Thoracic aorta (tissue), 2 donors: ENCODE data around the gene NUDT22. TPM values are rescaled to one million over a fixed set of nuclear protein-coding genes. Genes with fewer than 3 reads are reported as not detected.

Experiments used
- ATAC-seq: fragments of 150-250 bp; one replicate; pipeline ENCODE4 v1.8.0; 2017; ENCODE audit warnings: low read depth; ENCODE audit not compliant: insufficient number of reproducible peaks, low FRiP score
- DNase-seq: peaks from one replicate; pipeline ENCODE4 v3.0.0-alpha.2; 2020; ENCODE audit warnings: low spot score
- H3K27ac ChIP-seq, 2 donors: fragments of 200-600 bp; sonication (generic); 1 replicate in 1 of 2; 2 replicates in 1 of 2; pipeline ENCODE4 v1.5.1; 2016; ENCODE audit warnings: mild to moderate bottlenecking in 2 of 2, moderate library complexity in 2 of 2
- H3K27me3 ChIP-seq: fragments of 200-600 bp; sonication (generic); replicated peaks from 2 replicates; pipeline ENCODE4 v1.6.0; 2016; ENCODE audit warnings: mild to moderate bottlenecking; ENCODE audit not compliant: insufficient read depth
- H3K36me3 ChIP-seq: fragments of 200-600 bp; sonication (generic); one replicate; pipeline ENCODE4 v1.5.1; 2016
- H3K4me1 ChIP-seq, 2 donors: fragments of 200-600 bp; sonication (generic); 1 replicate in 1 of 2; 2 replicates in 1 of 2; pipeline versions ENCODE4 v1.5.1 to v1.6.0; 2016; ENCODE audit warnings: low read depth in 2 of 2, mild to moderate bottlenecking in 1 of 2; ENCODE audit not compliant: control insufficient read depth in 1 of 2
- H3K4me3 ChIP-seq: fragments of 200-600 bp; sonication (generic); 2 replicates; pipeline ENCODE4 v1.5.1; 2016; ENCODE audit warnings: mild to moderate bottlenecking
- H3K9me3 ChIP-seq: fragments of 200-600 bp; sonication (generic); 2 replicates; pipeline ENCODE4 v1.5.1; 2016
- total RNA-seq, 2 donors: library from RNA; depleted of rRNA; stranded (reverse); fragments of >200 nt; gene quantifications; one replicate each; pipeline versions ENCODE4 v1.1.0 to v1.2.3, GENCODE V29; 2016
- TF ChIP-seq, protein P1 (sequence below): fragments of 200-600 bp; sonication (generic); IDR thresholded peaks from one replicate; pipeline ENCODE4 v1.5.1; 2019; ENCODE audit warnings: antibody characterized with exemption

Gene NUDT22
- total RNA-seq, 2 donors from 2014 or later, result 52.3 to 61.6 TPM

DNA sequence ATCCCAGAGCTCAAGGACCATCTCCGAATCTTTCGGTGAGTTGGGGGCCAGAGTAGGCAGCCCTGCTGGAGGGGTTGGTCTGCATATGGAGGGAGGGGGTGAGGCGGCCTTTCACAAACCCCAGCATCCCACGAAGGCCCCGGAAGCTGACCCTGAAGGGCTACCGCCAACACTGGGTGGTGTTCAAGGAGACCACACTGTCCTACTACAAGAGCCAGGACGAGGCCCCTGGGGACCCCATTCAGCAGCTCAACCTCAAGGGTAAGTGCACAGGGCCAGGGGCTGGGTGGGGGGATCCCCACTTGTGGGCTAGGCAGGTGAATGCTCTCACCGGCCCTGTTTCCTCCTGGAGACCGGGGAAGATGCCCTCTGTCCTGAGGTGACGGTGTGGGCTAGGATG is 6.3 kb upstream of the NUDT22 start:
- DNase-seq, result no peak
- no peaks in the 10 kb centered on the region for H3K9me3 ChIP-seq

DNA sequence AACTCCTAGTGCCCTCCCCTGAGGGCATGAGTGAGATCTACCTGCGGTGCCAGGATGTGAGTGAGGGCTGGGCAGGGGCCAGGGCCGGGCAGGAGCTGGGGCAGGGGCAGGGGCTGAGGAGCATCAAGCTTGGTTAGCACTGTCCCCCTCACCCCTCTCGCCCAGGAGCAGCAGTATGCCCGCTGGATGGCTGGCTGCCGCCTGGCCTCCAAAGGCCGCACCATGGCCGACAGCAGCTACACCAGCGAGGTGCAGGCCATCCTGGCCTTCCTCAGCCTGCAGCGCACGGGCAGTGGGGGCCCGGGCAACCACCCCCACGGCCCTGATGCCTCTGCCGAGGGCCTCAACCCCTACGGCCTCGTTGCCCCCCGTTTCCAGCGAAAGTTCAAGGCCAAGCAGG is 5.8 kb upstream of the NUDT22 start:
- DNase-seq (no peak), ATAC-seq (no peak)
- H3K36me3 ChIP-seq, result peaks cover 3% of the 10 kb centered on the region
- TF ChIP-seq, protein P1, sequence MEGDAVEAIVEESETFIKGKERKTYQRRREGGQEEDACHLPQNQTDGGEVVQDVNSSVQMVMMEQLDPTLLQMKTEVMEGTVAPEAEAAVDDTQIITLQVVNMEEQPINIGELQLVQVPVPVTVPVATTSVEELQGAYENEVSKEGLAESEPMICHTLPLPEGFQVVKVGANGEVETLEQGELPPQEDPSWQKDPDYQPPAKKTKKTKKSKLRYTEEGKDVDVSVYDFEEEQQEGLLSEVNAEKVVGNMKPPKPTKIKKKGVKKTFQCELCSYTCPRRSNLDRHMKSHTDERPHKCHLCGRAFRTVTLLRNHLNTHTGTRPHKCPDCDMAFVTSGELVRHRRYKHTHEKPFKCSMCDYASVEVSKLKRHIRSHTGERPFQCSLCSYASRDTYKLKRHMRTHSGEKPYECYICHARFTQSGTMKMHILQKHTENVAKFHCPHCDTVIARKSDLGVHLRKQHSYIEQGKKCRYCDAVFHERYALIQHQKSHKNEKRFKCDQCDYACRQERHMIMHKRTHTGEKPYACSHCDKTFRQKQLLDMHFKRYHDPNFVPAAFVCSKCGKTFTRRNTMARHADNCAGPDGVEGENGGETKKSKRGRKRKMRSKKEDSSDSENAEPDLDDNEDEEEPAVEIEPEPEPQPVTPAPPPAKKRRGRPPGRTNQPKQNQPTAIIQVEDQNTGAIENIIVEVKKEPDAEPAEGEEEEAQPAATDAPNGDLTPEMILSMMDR, result no peak
- no peaks in the 10 kb centered on the region for H3K27me3 ChIP-seq
- no peaks in the 10 kb centered on the region for H3K9me3 ChIP-seq
- H3K27ac ChIP-seq, result no peak overlapping the region
- H3K4me3 ChIP-seq, result no peak overlapping the region
- peaks cover 0 to 7% of the 10 kb centered on the region in 2 donors for H3K4me1 ChIP-seq

More for the DNA sequence above, 6.3 kb upstream of the NUDT22 start:
- Histone ChIP-seq H3K27me3 (no peaks in the 10 kb centered on the region), H3K27ac (no peak overlapping the region), H3K4me1 (peaks cover 0 to 2% of the 10 kb centered on the region in 2 donors), H3K36me3 (peaks cover 3% of the 10 kb centered on the region), H3K4me3 (no peak overlapping the region)
- TF ChIP-seq, protein P1, result no peak
- no peak for ATAC-seq

DNA sequence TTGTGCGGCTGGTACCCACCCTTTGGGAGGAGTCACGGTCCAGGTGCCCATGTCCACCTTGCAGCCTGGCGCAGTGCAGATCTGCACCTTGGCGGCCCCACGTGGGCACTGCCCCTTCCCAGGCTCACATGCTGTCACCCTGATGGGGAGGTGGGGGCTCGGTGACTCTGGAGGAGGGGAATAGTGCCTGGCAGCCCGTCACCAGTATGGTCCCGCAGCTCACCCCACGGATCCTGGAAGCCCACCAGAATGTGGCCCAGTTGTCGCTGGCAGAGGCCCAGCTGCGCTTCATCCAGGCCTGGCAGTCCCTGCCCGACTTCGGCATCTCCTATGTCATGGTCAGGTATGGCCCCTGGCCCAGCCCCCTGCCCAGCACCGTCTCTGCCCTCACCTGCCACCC is 5.3 kb upstream of the NUDT22 start:
- DNase-seq (no peak), ATAC-seq (no peak)
- Histone ChIP-seq H3K27ac (no peak overlapping the region), H3K9me3 (no peaks in the 10 kb centered on the region), H3K27me3 (no peaks in the 10 kb centered on the region), H3K4me1 (peaks cover 0 to 12% of the 10 kb centered on the region in 2 donors), H3K36me3 (peaks cover 3% of the 10 kb centered on the region), H3K4me3 (no peak overlapping the region)
- TF ChIP-seq, protein P1, result no peak

DNA sequence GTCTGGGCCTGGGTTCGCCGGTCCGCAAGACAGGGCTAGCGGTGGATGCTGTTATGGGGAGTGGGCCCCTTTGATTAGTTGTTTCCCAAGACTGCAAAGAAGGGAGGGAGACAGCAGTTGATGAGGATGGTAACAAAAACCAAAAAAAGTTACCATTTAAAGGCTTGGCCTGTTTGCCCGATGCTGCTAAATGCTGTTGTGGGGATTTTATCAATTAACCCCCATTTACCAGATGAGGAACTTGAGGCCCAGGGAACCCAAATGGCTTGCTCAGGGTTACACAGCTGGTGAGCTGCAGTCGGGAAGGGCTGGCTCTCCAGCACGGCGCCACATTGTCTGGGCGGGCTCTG is 3.4 kb upstream of the NUDT22 start:
- ATAC-seq (no peak), DNase-seq (no peak)
- Histone ChIP-seq H3K27ac (no peak overlapping the region), H3K4me3 (no peak overlapping the region), H3K27me3 (no peaks in the 10 kb centered on the region), H3K9me3 (no peaks in the 10 kb centered on the region), H3K4me1 (peaks cover 3 to 24% of the 10 kb centered on the region in 2 donors), H3K36me3 (peaks cover 3% of the 10 kb centered on the region)
- TF ChIP-seq, protein P1, result no peak

DNA sequence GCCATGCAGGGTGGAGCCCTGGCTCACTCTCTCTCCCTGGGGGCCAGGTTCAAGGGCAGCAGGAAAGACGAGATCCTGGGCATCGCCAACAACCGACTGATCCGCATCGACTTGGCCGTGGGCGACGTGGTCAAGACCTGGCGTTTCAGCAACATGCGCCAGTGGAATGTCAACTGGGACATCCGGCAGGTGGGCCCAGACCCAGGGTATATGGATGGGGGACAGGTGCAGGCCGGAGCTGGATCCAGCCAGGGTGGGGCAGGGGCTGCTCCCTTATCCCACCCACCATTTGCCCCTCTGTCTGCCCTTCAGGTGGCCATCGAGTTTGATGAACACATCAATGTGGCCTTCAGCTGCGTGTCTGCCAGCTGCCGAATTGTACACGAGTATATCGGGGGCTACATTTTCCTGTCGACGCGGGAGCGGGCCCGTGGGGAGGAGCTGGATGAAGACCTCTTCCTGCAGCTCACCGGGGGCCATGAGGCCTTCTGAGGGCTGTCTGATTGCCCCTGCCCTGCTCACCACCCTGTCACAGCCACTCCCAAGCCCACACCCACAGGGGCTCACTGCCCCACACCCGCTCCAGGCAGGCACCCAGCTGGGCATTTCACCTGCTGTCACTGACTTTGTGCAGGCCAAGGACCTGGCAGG is 2.9 kb upstream of the NUDT22 start:
- H3K27me3 ChIP-seq, result no peaks in the 10 kb centered on the region
- ATAC-seq, result no peak
- no peak overlapping the region for H3K4me3 ChIP-seq
- TF ChIP-seq, protein P1, result no peak
- no peak for DNase-seq
- no peak overlapping the region for H3K27ac ChIP-seq
- H3K9me3 ChIP-seq, result no peaks in the 10 kb centered on the region
- peaks cover 3 to 29% of the 10 kb centered on the region in 2 donors for H3K4me1 ChIP-seq
- H3K36me3 ChIP-seq, result peaks cover 3% of the 10 kb centered on the region
